Stimulated activated CD4-positive, alpha-beta T cell treated with anti-CD3 and anti-CD28 coated beads, Interleukin-15, amount 100 ng/mL, for 1 hour (primary cell): ENCODE measurements around the gene GAREM1.
"Not testable (repeated sequence)": the region's sequence is repeated elsewhere in the genome, so short reads cannot be mapped to it uniquely, and the experiment has no call there.

Experiments
- DNase-seq, 2 donors: peaks; one replicate each; pipeline ENCODE4 v3.0.0-alpha.2; 2020; ENCODE audit warnings: low read depth in 1 of 2, low spot score in 1 of 2

The GAREM1 gene

GRCh38 chr18:32259553-32259952, 211.1 kb downstream of the GAREM1 start:
- no peak for DNase-seq

GRCh38 chr18:32258558-32259204, 212.0 kb downstream of the GAREM1 start:
- no peak for DNase-seq

GRCh38 chr18:32258148-32258547, 212.5 kb downstream of the GAREM1 start:
- no peak for DNase-seq

- no peak for DNase-seq
Measured at GRCh38 chr18:32257084-32257785, 213.4 kb downstream of the GAREM1 start.

GRCh38 chr18:32255570-32255969, 215.1 kb downstream of the GAREM1 start:
- DNase-seq = no peak

GRCh38 chr18:32252141-32252860, 218.4 kb downstream of the GAREM1 start:
- DNase-seq = no peak

- no peak for DNase-seq
Measured at GRCh38 chr18:32251466-32251865, 219.2 kb downstream of the GAREM1 start.

- DNase-seq = no peak
Measured at GRCh38 chr18:32249147-32249929, 221.3 kb downstream of the GAREM1 start.

GRCh38 chr18:32244881-32245280, 225.8 kb downstream of the GAREM1 start:
- no peak for DNase-seq

- no peak for DNase-seq
Measured at GRCh38 chr18:32243358-32243757, 227.3 kb downstream of the GAREM1 start.

- no peak for DNase-seq
Measured at GRCh38 chr18:32242395-32242794, 228.3 kb downstream of the GAREM1 start.

- DNase-seq = no peak
Measured at GRCh38 chr18:32238635-32239268, 231.9 kb downstream of the GAREM1 start.

- no peak for DNase-seq
Measured at GRCh38 chr18:32237049-32237448, 233.6 kb downstream of the GAREM1 start.

GRCh38 chr18:32233348-32233747, 237.3 kb downstream of the GAREM1 start:
- not testable (repeated sequence) for DNase-seq

GRCh38 chr18:32219431-32220018, 251.2 kb downstream of the GAREM1 start:
- no peak for DNase-seq

- no peak for DNase-seq
Measured at GRCh38 chr18:32216390-32216789, 254.3 kb downstream of the GAREM1 start.

- no peak for DNase-seq
Measured at GRCh38 chr18:32213693-32214092, 257.0 kb downstream of the GAREM1 start.
